Osteocyte (in vitro differentiated cells): ENCODE results near the gene OVOL1. TPM values are rescaled to one million over a fixed set of nuclear protein-coding genes. Genes with fewer than 3 reads are reported as not detected.

Source experiments
- DNase-seq: peaks from one replicate; pipeline ENCODE4 v3.0.0; 2021; ENCODE audit warnings: mixed read lengths; ENCODE audit not compliant: unreplicated experiment; ENCODE audit errors: extremely low spot score
- H3K27ac Mint-ChIP-seq: one replicate; pipeline ENCODE4 v1.8.0; 2021; ENCODE audit warnings: mild to moderate bottlenecking, mixed read lengths; ENCODE audit not compliant: unreplicated experiment
- H3K27me3 Mint-ChIP-seq: one replicate; pipeline ENCODE4 v1.8.0; 2021; ENCODE audit warnings: mixed read lengths; ENCODE audit not compliant: unreplicated experiment
- H3K36me3 Mint-ChIP-seq: one replicate; pipeline ENCODE4 v1.8.0; 2021; ENCODE audit warnings: mixed read lengths; ENCODE audit not compliant: unreplicated experiment
- H3K4me1 Mint-ChIP-seq: one replicate; pipeline ENCODE4 v1.8.0; 2021; ENCODE audit warnings: mixed read lengths; ENCODE audit not compliant: unreplicated experiment
- H3K4me3 Mint-ChIP-seq: one replicate; pipeline ENCODE4 v1.8.0; 2021; ENCODE audit warnings: mild to moderate bottlenecking, moderate library complexity, mixed read lengths; ENCODE audit not compliant: unreplicated experiment
- H3K9me3 Mint-ChIP-seq: one replicate; pipeline ENCODE4 v1.8.0; 2021; ENCODE audit warnings: mixed read lengths; ENCODE audit not compliant: unreplicated experiment
- CTCF ChIP-seq: fragments of 200-600 bp; sonication (generic); IDR thresholded peaks from 2 replicates; pipeline ENCODE4 v1.5.0; 2021; ENCODE audit warnings: antibody characterized with exemption, mild to moderate bottlenecking, moderate library complexity
- total RNA-seq: library from RNA; stranded (reverse); gene quantifications from 2 replicates; pipeline ENCODE4 v1.2.1, GENCODE V29; 2021

Gene OVOL1
- total RNA-seq, 1 donor from 2014 or later: not detected

GRCh38 chr11:65792456-65792855, 5.6 kb downstream of the OVOL1 start:
- no peak for DNase-seq
- no peaks in the 10 kb centered on the region for H3K36me3 Mint-ChIP-seq
- TF ChIP-seq CTCF: no peak
- no peak overlapping the region for H3K4me3 Mint-ChIP-seq
- no peak overlapping the region for H3K27ac Mint-ChIP-seq
- H3K27me3 Mint-ChIP-seq: peaks cover 38% of the 10 kb centered on the region
- peaks cover 3% of the 10 kb centered on the region for H3K4me1 Mint-ChIP-seq
- H3K9me3 Mint-ChIP-seq: no peaks in the 10 kb centered on the region

- DNase-seq: no peak
- Mint-ChIP-seq H3K9me3 (no peaks in the 10 kb centered on the region), H3K4me3 (no peak overlapping the region), H3K36me3 (no peaks in the 10 kb centered on the region), H3K27ac (no peak overlapping the region), H3K27me3 (peaks cover 33% of the 10 kb centered on the region), H3K4me1 (peaks cover under 1% of the 10 kb centered on the region)
- TF ChIP-seq CTCF: no peak
These were observed 6.3 kb downstream of the OVOL1 start for GRCh38 chr11:65793144-65793581.

GRCh38 chr11:65793625-65794400, 7.0 kb downstream of the OVOL1 start:
- Mint-ChIP-seq H3K27ac (no peak overlapping the region), H3K4me3 (no peak overlapping the region), H3K4me1 (no peaks in the 10 kb centered on the region), H3K27me3 (peaks cover 33% of the 10 kb centered on the region), H3K9me3 (no peaks in the 10 kb centered on the region), H3K36me3 (no peaks in the 10 kb centered on the region)
- no peak for TF ChIP-seq CTCF
- no peak for DNase-seq

GRCh38 chr11:65794570-65795510, 8.0 kb downstream of the OVOL1 start:
- Mint-ChIP-seq H3K4me1 (no peaks in the 10 kb centered on the region), H3K36me3 (no peaks in the 10 kb centered on the region), H3K4me3 (no peak overlapping the region), H3K27ac (no peak overlapping the region), H3K27me3 (peaks cover 30% of the 10 kb centered on the region), H3K9me3 (no peaks in the 10 kb centered on the region)
- no peak for TF ChIP-seq CTCF
- no peak for DNase-seq
